ENCODE data around the gene GCN1.

GCN1 gene

GRCh38 chr12:120136093-120136770 lies 58.3 kb downstream of the GCN1 start:
- no peak for DNase-seq

- DNase-seq, result no peak
These were observed 60.1 kb downstream of the GCN1 start for GRCh38 chr12:120134307-120134980.

- no peak for DNase-seq
These were observed 61.6 kb downstream of the GCN1 start for GRCh38 chr12:120132863-120133385.

- DNase-seq, result no peak
These were observed 62.3 kb downstream of the GCN1 start for GRCh38 chr12:120132054-120132836.

GRCh38 chr12:120131116-120131515 lies 63.4 kb downstream of the GCN1 start:
- DNase-seq, result no peak

- no peak for DNase-seq
These were observed 64.5 kb downstream of the GCN1 start for GRCh38 chr12:120130011-120130410.

GRCh38 chr12:120126635-120127005 lies 67.9 kb downstream of the GCN1 start:
- DNase-seq, result no peak

- no peak for DNase-seq
These were observed 68.5 kb downstream of the GCN1 start for GRCh38 chr12:120125792-120126634.

GRCh38 chr12:120125029-120125428 lies 69.5 kb downstream of the GCN1 start:
- DNase-seq, result no peak

GRCh38 chr12:120121766-120122293 lies 72.7 kb downstream of the GCN1 start:
- no peak for DNase-seq

- no peak for DNase-seq
These were observed 73.2 kb downstream of the GCN1 start for GRCh38 chr12:120121343-120121742.

GRCh38 chr12:120119271-120119973 lies 75.1 kb downstream of the GCN1 start:
- no peak for DNase-seq

GRCh38 chr12:120118321-120119061 lies 76.0 kb downstream of the GCN1 start:
- DNase-seq, result no peak

- no peak for DNase-seq
These were observed 76.6 kb downstream of the GCN1 start for GRCh38 chr12:120117961-120118320.

- peak; percentile 93 for DNase-seq
These were observed 77.5 kb downstream of the GCN1 start for GRCh38 chr12:120116792-120117651.

GRCh38 chr12:120116441-120116791 lies 78.1 kb downstream of the GCN1 start, which contains the start of gene RAB35:
Gene RAB35, minus strand, starts transcription at chr12:120116753. Its CDS starts 103 bp downstream, at chr12:120116650.
- DNase-seq, result no peak

GRCh38 chr12:120115692-120116440 lies 78.6 kb downstream of the GCN1 start:
- no peak for DNase-seq

- no peak for DNase-seq
These were observed 79.4 kb downstream of the GCN1 start for GRCh38 chr12:120115066-120115465.
